SK-N-SH treated with all-trans-retinoic acid at 6 μM for 48 hours (cell line): ENCODE measurements around the gene DIAPH3.
"Not testable (repeated sequence)": the region's sequence is repeated elsewhere in the genome, so short reads cannot be mapped to it uniquely, and the experiment has no call there.

Source experiments
- ATAC-seq: fragments of 200-7000 bp; cut with Tn5 transposase; 3 replicates; pipeline ENCODE4 v1.9.1; 2020; ENCODE audit warnings: mild to moderate bottlenecking, moderate library complexity
- ARNTL ChIP-seq: fragments of 450-650 bp; formaldehyde crosslinking; IDR thresholded peaks from 2 replicates; pipeline ENCODE4 v1.5.0; 2020; ENCODE audit warnings: low read depth, mild to moderate bottlenecking, moderate library complexity, borderline replicate concordance
- BACH2 ChIP-seq: fragments of 250-450 bp; sonication (Bioruptor Pico); IDR thresholded peaks from 2 replicates; pipeline ENCODE4 v1.9.0; 2021; ENCODE audit warnings: mild to moderate bottlenecking, borderline replicate concordance
- CSDC2 ChIP-seq: fragments of 250-450 bp; sonication (Bioruptor Pico); IDR thresholded peaks from 2 replicates; pipeline ENCODE4 v1.5.0; 2020; ENCODE audit warnings: mild to moderate bottlenecking, moderate library complexity
- ESRRG ChIP-seq: fragments of 250-450 bp; sonication (Bioruptor Pico); IDR thresholded peaks from 2 replicates; pipeline ENCODE4 v1.6.1; 2021; ENCODE audit warnings: mild to moderate bottlenecking
- GLIS3 ChIP-seq: fragments of 250-450 bp; sonication (Bioruptor Pico); IDR thresholded peaks from 2 replicates; pipeline ENCODE4 v1.5.0; 2020; ENCODE audit warnings: mild to moderate bottlenecking, moderate library complexity
- ISL1 ChIP-seq: fragments of 250-450 bp; sonication (Bioruptor Pico); IDR thresholded peaks from 2 replicates; pipeline ENCODE4 v2.1.2; 2022; ENCODE audit warnings: mild to moderate bottlenecking, moderate library complexity
- OSR1 ChIP-seq: fragments of 250-450 bp; sonication (Bioruptor Pico); IDR thresholded peaks from 2 replicates; pipeline ENCODE4 v1.8.0; 2022; ENCODE audit warnings: moderate library complexity, mild to moderate bottlenecking, inconsistent platforms
- PPARA ChIP-seq: fragments of 250-450 bp; sonication (Bioruptor Pico); IDR thresholded peaks from 2 replicates; pipeline ENCODE4 v1.5.0; 2020; ENCODE audit warnings: mild to moderate bottlenecking, borderline replicate concordance
- SNAI2 ChIP-seq: fragments of 250-450 bp; sonication (Bioruptor Pico); IDR thresholded peaks from 2 replicates; pipeline ENCODE4 v1.5.0; 2020; ENCODE audit warnings: mild to moderate bottlenecking, moderate library complexity
- TCF4 ChIP-seq: fragments of 250-450 bp; sonication (Bioruptor Pico); IDR thresholded peaks from 2 replicates; pipeline ENCODE4 v1.8.0; 2021; ENCODE audit warnings: mild to moderate bottlenecking, moderate library complexity, borderline replicate concordance
- TOX ChIP-seq: fragments of 250-450 bp; sonication (Bioruptor Pico); IDR thresholded peaks from 2 replicates; pipeline ENCODE4 v1.8.0; 2021; ENCODE audit warnings: mild to moderate bottlenecking, moderate library complexity, borderline replicate concordance
- ZFP3 ChIP-seq: fragments of 250-450 bp; sonication (Bioruptor Pico); IDR thresholded peaks from 2 replicates; pipeline ENCODE4 v1.5.0; 2020; ENCODE audit warnings: mild to moderate bottlenecking, moderate library complexity
- ZFP30 ChIP-seq: fragments of 450-650 bp; formaldehyde crosslinking; IDR thresholded peaks from 2 replicates; pipeline ENCODE4 v1.5.0; 2022; ENCODE audit warnings: mild to moderate bottlenecking, moderate library complexity
- ZNF565 ChIP-seq: fragments of 450-650 bp; formaldehyde crosslinking; conservative IDR thresholded peaks from 2 replicates; pipeline ENCODE4 v1.5.0; 2020; ENCODE audit warnings: low read depth, mild to moderate bottlenecking, moderate library complexity
- ZNF70 ChIP-seq: fragments of 450-650 bp; formaldehyde crosslinking; IDR thresholded peaks from 2 replicates; pipeline ENCODE4 v1.5.0; 2020; ENCODE audit warnings: mild to moderate bottlenecking, moderate library complexity
- ZNF8 ChIP-seq: fragments of 450-650 bp; formaldehyde crosslinking; IDR thresholded peaks from 2 replicates; pipeline ENCODE4 v1.5.0; 2020; ENCODE audit warnings: mild to moderate bottlenecking, moderate library complexity
- TF ChIP-seq, protein P1 (sequence below): fragments of 250-450 bp; sonication (Bioruptor Pico); IDR thresholded peaks from 2 replicates; pipeline ENCODE4 v1.5.0; 2020; ENCODE audit warnings: mild to moderate bottlenecking, moderate library complexity
- TF ChIP-seq, protein P2 (sequence below): fragments of 250-450 bp; sonication (Bioruptor Pico); IDR thresholded peaks from 2 replicates; pipeline ENCODE4 v1.8.0; 2021; ENCODE audit warnings: low read depth, mild to moderate bottlenecking, moderate library complexity, borderline replicate concordance
- TF ChIP-seq, protein P3 (sequence below): fragments of 250-450 bp; sonication (Bioruptor Pico); IDR thresholded peaks from 2 replicates; pipeline ENCODE4 v1.5.1; 2020; ENCODE audit warnings: low read depth, mild to moderate bottlenecking, moderate library complexity
- TF ChIP-seq, protein P4 (sequence below): fragments of 250-450 bp; sonication (Bioruptor Pico); IDR thresholded peaks from 2 replicates; pipeline ENCODE4 v1.8.0; 2020; ENCODE audit warnings: mild to moderate bottlenecking, moderate library complexity, borderline replicate concordance

The DIAPH3 gene

DNA sequence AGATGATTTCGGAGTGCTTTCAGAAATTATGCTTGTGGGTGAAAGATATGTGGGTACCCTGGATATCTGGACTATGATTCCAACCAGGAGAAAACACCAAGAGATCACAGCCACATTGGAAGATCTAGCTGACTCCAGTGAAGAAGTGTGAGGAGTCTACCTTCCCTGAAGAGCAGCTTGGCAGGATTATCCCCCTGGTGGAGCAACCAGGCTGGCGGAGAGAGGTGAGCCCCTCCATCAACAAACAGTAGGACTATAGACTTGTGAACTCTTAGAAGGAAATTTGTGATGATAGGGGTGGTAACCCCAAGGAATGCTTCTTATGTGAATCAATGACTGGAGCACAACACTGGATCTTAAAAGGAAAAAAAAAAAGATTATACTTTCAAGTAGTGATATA lies 47.8 kb upstream of the DIAPH3 start:
- TF ChIP-seq, protein P1, sequence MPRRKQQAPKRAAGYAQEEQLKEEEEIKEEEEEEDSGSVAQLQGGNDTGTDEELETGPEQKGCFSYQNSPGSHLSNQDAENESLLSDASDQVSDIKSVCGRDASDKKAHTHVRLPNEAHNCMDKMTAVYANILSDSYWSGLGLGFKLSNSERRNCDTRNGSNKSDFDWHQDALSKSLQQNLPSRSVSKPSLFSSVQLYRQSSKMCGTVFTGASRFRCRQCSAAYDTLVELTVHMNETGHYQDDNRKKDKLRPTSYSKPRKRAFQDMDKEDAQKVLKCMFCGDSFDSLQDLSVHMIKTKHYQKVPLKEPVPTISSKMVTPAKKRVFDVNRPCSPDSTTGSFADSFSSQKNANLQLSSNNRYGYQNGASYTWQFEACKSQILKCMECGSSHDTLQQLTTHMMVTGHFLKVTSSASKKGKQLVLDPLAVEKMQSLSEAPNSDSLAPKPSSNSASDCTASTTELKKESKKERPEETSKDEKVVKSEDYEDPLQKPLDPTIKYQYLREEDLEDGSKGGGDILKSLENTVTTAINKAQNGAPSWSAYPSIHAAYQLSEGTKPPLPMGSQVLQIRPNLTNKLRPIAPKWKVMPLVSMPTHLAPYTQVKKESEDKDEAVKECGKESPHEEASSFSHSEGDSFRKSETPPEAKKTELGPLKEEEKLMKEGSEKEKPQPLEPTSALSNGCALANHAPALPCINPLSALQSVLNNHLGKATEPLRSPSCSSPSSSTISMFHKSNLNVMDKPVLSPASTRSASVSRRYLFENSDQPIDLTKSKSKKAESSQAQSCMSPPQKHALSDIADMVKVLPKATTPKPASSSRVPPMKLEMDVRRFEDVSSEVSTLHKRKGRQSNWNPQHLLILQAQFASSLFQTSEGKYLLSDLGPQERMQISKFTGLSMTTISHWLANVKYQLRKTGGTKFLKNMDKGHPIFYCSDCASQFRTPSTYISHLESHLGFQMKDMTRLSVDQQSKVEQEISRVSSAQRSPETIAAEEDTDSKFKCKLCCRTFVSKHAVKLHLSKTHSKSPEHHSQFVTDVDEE (CRISPR knock-in tag): no peak
- TF ChIP-seq, all 23 proteins: peak for 0
- ATAC-seq: no peak

DNA sequence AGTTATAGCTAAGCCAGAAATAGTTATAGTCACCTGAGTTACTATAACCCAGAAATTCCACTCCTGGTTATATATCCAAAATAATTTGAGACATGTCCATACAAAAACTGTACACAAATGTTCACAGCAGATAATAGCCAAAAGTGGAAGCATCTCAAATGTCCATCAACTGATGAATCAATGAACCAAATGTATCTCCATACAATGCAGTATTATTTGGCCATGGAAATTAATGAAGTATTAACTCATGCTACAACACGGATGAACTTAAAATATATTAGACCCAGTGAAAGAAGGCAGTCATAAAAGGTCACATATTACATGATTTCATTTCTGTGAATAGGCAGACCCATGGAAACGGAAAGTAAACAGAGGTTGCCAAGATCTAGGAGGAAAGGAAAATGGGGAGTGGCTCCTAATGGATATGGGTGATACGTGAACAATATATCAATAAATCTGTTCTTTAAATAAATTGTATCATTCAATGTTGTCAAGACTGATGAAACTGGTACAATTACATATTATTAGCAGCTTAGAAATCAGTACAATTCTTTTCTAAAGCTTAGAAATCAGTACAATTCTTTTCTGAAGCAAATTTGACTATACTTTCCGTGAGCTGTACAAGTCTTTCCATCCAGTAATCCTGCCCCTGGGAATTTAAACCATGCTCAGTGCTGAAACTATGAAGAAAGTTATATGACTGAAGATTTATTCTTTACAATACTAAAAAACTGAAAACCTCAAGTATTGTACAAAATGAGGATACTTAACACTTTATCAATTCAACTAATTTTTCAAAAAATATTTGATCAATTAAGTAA lies 47.0 kb upstream of the DIAPH3 start:
- TF ChIP-seq, protein P2, sequence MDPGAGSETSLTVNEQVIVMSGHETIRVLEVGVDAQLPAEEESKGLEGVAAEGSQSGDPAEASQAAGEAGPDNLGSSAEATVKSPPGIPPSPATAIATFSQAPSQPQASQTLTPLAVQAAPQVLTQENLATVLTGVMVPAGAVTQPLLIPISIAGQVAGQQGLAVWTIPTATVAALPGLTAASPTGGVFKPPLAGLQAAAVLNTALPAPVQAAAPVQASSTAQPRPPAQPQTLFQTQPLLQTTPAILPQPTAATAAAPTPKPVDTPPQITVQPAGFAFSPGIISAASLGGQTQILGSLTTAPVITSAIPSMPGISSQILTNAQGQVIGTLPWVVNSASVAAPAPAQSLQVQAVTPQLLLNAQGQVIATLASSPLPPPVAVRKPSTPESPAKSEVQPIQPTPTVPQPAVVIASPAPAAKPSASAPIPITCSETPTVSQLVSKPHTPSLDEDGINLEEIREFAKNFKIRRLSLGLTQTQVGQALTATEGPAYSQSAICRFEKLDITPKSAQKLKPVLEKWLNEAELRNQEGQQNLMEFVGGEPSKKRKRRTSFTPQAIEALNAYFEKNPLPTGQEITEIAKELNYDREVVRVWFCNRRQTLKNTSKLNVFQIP (CRISPR knock-in tag): no peak
- TF ChIP-seq, all 23 proteins: peak for 0
- ATAC-seq: no peak

DNA sequence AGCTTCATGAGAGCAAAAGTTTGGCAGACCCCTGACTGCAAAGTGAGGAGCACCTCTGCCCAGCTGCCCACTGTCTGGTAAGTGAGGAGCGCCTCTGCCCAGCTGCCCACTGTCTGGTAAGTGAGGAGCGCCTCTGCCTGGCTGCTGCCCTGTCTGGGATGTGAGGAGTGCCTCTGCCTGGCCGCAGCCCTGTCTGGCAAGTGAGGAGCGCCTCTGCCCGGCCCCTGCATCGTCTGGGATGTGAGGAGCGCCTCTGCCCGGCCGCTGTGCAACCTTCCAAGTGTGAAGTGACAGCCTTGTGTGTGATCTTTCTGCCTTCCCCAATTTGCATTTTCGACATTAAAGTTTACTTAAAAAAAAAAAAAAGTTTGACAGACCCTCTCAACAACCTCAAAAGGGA lies 41.8 kb upstream of the DIAPH3 start:
- ATAC-seq: not testable (repeated sequence)

DNA sequence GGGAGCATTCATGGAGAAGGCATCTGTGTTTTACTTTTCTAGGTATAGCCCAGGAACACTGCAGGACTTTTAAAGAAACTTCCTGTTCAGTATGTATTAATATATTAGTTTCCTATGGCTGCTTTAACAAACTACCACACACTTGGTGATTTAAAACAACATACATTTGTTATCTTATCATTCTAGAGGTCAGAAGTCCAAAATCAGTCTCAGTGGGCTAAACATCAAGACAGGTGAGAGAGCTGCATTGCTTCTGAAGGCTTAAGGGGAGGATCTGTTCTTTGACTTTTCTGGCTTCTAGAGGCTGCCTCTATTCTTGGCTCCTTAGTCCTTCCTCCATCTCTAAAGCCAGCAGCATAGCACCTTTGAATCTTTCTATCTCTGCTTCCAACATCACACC lies 37.6 kb upstream of the DIAPH3 start:
- ATAC-seq: no peak
- TF ChIP-seq ZFP30 (CRISPR knock-in tag) (no peak), ARNTL (CRISPR knock-in tag) (no peak), BACH2 (CRISPR knock-in tag) (no peak), CSDC2 (no peak), ZFP3 (no peak), SNAI2 (CRISPR knock-in tag) (no peak), TOX (no peak), ZNF70 (CRISPR knock-in tag) (no peak), ZNF8 (no peak), ISL1 (CRISPR knock-in tag) (no peak), TCF4 (CRISPR knock-in tag) (no peak), PPARA (CRISPR knock-in tag) (no peak), OSR1 (CRISPR knock-in tag) (no peak), ZNF565 (CRISPR knock-in tag) (no peak), ESRRG (CRISPR knock-in tag) (no peak), GLIS3 (CRISPR knock-in tag) (no peak)
- TF ChIP-seq, protein P3, sequence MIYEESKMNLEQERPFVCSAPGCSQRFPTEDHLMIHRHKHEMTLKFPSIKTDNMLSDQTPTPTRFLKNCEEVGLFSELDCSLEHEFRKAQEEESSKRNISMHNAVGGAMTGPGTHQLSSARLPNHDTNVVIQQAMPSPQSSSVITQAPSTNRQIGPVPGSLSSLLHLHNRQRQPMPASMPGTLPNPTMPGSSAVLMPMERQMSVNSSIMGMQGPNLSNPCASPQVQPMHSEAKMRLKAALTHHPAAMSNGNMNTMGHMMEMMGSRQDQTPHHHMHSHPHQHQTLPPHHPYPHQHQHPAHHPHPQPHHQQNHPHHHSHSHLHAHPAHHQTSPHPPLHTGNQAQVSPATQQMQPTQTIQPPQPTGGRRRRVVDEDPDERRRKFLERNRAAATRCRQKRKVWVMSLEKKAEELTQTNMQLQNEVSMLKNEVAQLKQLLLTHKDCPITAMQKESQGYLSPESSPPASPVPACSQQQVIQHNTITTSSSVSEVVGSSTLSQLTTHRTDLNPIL (CRISPR knock-in tag): no peak
- TF ChIP-seq, protein P1 (CRISPR knock-in tag): no peak
- TF ChIP-seq, protein P4, sequence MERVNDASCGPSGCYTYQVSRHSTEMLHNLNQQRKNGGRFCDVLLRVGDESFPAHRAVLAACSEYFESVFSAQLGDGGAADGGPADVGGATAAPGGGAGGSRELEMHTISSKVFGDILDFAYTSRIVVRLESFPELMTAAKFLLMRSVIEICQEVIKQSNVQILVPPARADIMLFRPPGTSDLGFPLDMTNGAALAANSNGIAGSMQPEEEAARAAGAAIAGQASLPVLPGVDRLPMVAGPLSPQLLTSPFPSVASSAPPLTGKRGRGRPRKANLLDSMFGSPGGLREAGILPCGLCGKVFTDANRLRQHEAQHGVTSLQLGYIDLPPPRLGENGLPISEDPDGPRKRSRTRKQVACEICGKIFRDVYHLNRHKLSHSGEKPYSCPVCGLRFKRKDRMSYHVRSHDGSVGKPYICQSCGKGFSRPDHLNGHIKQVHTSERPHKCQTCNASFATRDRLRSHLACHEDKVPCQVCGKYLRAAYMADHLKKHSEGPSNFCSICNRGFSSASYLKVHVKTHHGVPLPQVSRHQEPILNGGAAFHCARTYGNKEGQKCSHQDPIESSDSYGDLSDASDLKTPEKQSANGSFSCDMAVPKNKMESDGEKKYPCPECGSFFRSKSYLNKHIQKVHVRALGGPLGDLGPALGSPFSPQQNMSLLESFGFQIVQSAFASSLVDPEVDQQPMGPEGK (CRISPR knock-in tag): no peak
- TF ChIP-seq, protein P2 (CRISPR knock-in tag): no peak

DNA sequence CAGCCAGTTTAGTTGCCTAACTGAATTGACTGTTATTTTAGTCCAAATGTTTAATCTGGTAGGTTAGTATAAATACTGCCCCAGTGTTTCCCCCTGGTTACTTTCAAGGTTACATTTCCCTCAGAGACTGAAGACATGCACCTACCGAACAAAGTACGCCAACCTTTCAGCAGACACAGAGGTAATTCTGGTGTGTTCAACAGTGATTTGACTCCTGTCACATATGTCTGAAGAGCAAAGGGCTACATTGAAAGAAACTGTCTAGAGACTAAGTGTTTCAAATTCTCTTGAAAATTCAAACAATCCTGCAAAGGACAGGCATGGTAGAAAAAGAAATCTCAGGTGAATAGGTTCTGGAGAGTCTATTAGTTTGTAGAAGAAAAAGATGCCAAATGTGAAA lies 32.2 kb upstream of the DIAPH3 start:
- ATAC-seq: not testable (repeated sequence)
